ENCODE data around the gene LRRIQ1. TPM values are rescaled to one million over a fixed set of nuclear protein-coding genes. Genes with fewer than 3 reads are reported as not detected.

The LRRIQ1 gene
- total RNA-seq, 4 donors from 2014 or later = 1.3 to 6.8 (median 4.4) TPM

- TF ChIP-seq POLR2A (IDR thresholded peaks at IDR 0.05) = no peak
- TF ChIP-seq CTCF (IDR thresholded peaks at IDR 0.05) = no peak
- H3K27me3 ChIP-seq = no peaks in the 10 kb centered on the region
- H3K36me3 ChIP-seq = no peaks in the 10 kb centered on the region
- no peak overlapping the region for H3K27ac ChIP-seq
- H3K4me3 ChIP-seq (replicated peaks in 1 of 3) = no peak overlapping the region
- no peaks in the 10 kb centered on the region for H3K4me1 ChIP-seq
- intact Hi-C loops (cut with DNase I) = no loop called here
- DNase-seq = no peak
- H3K9me3 ChIP-seq = no peaks in the 10 kb centered on the region
These were observed 59.4 kb downstream of the LRRIQ1 start for GRCh38 chr12:85095501-85095900.

- Histone ChIP-seq H3K4me3 (replicated peaks in 1 of 3) (no peak overlapping the region), H3K27me3 (no peaks in the 10 kb centered on the region), H3K9me3 (no peaks in the 10 kb centered on the region), H3K36me3 (no peaks in the 10 kb centered on the region), H3K4me1 (no peaks in the 10 kb centered on the region), H3K27ac (no peak overlapping the region)
- WGBS, 2 donors = 78 to 91% methylated on average over 6 of the region's 6 CpGs
- no peak for DNase-seq
- TF ChIP-seq POLR2A (IDR thresholded peaks at IDR 0.05) (no peak), CTCF (IDR thresholded peaks at IDR 0.05) (no peak)
- intact Hi-C loops (cut with DNase I) = no loop called here
These were observed 94.5 kb downstream of the LRRIQ1 start for GRCh38 chr12:85130646-85131045.

GRCh38 chr12:85138833-85139232, 102.7 kb downstream of the LRRIQ1 start:
- Histone ChIP-seq H3K36me3 (no peaks in the 10 kb centered on the region), H3K4me3 (replicated peaks in 1 of 3) (no peak overlapping the region), H3K27ac (no peak overlapping the region), H3K9me3 (no peaks in the 10 kb centered on the region), H3K4me1 (no peaks in the 10 kb centered on the region), H3K27me3 (no peaks in the 10 kb centered on the region)
- TF ChIP-seq POLR2A (IDR thresholded peaks at IDR 0.05) (no peak), CTCF (IDR thresholded peaks at IDR 0.05) (no peak)
- WGBS, 2 donors = 84 to 96% methylated on average over 1 of the region's 1 CpG
- intact Hi-C loops (cut with DNase I) = no loop called here
- DNase-seq = no peak

GRCh38 chr12:85147331-85147730, 111.2 kb downstream of the LRRIQ1 start:
- Histone ChIP-seq H3K36me3 (no peaks in the 10 kb centered on the region), H3K4me1 (no peaks in the 10 kb centered on the region), H3K27me3 (no peaks in the 10 kb centered on the region), H3K9me3 (no peaks in the 10 kb centered on the region), H3K4me3 (replicated peaks in 1 of 3) (no peak overlapping the region), H3K27ac (no peak overlapping the region)
- DNase-seq = no peak
- no peak for TF ChIP-seq CTCF (IDR thresholded peaks at IDR 0.05)
- no peak for TF ChIP-seq POLR2A (IDR thresholded peaks at IDR 0.05)
- intact Hi-C loops (cut with DNase I) = no loop called here
- 93 to 100% methylated on average over 1 of the region's 1 CpG for WGBS, 2 donors

GRCh38 chr12:85152311-85152729, 116.2 kb downstream of the LRRIQ1 start:
- no peak overlapping the region for H3K4me3 ChIP-seq (replicated peaks in 1 of 3)
- 70 to 71% methylated on average over 2 of the region's 2 CpGs for WGBS, 2 donors
- H3K9me3 ChIP-seq = no peaks in the 10 kb centered on the region
- no peaks in the 10 kb centered on the region for H3K4me1 ChIP-seq
- H3K36me3 ChIP-seq = no peaks in the 10 kb centered on the region
- TF ChIP-seq POLR2A (IDR thresholded peaks at IDR 0.05) = no peak
- no peak for TF ChIP-seq CTCF (IDR thresholded peaks at IDR 0.05)
- H3K27me3 ChIP-seq = no peaks in the 10 kb centered on the region
- H3K27ac ChIP-seq = no peak overlapping the region
- DNase-seq = no peak
- intact Hi-C loops (cut with DNase I) = no loop called here

All from thyroid gland (tissue), 4 donors.